ENCODE data around the gene SEZ6L. TPM values are rescaled to one million over a fixed set of nuclear protein-coding genes. Genes with fewer than 3 reads are reported as not detected.

Gene SEZ6L
- total and polyA plus RNA-seq, 9 donors = 0.10 to 0.32 (median 0.15) TPM; not detected in 3

DNA sequence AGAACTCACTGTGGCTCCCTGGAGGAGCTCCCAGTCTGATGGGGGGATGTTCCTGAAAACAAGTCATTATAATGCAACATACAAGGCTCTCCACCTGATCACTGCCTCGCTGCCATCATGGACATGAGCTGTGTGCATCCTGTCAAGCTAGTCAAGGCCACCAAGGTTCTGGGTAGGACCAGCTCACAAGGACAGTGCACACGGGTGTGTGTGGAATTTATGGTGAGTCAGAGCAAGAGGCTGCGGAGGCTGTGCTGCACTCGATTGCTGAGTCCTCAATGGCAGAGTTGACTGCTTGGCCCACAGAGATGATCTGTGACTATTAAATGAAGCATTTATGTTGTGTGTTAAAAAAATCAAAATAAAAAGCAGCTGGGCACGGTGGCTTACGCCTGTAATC lies 96.6 kb downstream of the SEZ6L start:
- no peak for DNase-seq
- WGBS, 3 donors = 68 to 73% (median 72%) methylated on average over 6 of the region's 6 CpGs
- intact Hi-C loops (cut with DNase I) = no loop called here
- no peak overlapping the region for H3K27ac ChIP-seq
- H3K9me3 ChIP-seq = no peaks in the 10 kb centered on the region
- no peak for TF ChIP-seq CTCF (IDR thresholded peaks at IDR 0.05)
- no peak for TF ChIP-seq POLR2A (IDR thresholded peaks at IDR 0.05)
- no peak for TF ChIP-seq EP300 (IDR thresholded peaks at IDR 0.05)
- no peaks in the 10 kb centered on the region for H3K36me3 ChIP-seq
- no peaks in the 10 kb centered on the region for H3K4me1 ChIP-seq (ENCODE audit: insufficient read depth)
- no peaks in the 10 kb centered on the region for H3K27me3 ChIP-seq
- no peak overlapping the region for H3K4me3 ChIP-seq

DNA sequence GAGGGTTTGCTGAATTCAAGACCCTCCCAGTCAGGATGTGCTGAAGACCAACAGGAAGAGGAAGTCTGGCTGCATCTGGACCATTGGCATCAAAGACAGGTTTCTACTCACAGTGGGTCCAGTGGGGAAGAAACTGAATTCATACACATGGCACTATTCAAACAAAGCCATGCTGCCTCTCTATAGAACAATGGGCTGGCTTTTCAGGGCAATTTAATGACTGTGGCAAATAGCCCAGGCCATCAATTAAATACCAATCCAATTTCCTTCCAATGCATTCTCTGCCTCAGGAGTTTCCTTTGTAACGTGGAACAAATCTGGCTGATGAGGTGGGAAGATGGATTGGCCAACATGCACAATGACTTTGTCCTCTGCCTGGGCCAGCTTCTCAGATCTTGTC lies 98.6 kb downstream of the SEZ6L start:
- no peak for TF ChIP-seq EP300 (IDR thresholded peaks at IDR 0.05)
- no peak for TF ChIP-seq CTCF (IDR thresholded peaks at IDR 0.05)
- TF ChIP-seq POLR2A (IDR thresholded peaks at IDR 0.05) = no peak
- H3K27me3 ChIP-seq = no peaks in the 10 kb centered on the region
- no peak overlapping the region for H3K4me3 ChIP-seq
- no peaks in the 10 kb centered on the region for H3K36me3 ChIP-seq
- intact Hi-C loops (cut with DNase I) = no loop called here
- 20 to 29% (median 24%) methylated on average over 1 of the region's 1 CpG for WGBS, 3 donors
- no peaks in the 10 kb centered on the region for H3K4me1 ChIP-seq (ENCODE audit: insufficient read depth)
- no peak for DNase-seq
- H3K9me3 ChIP-seq = no peaks in the 10 kb centered on the region
- H3K27ac ChIP-seq = no peak overlapping the region

DNA sequence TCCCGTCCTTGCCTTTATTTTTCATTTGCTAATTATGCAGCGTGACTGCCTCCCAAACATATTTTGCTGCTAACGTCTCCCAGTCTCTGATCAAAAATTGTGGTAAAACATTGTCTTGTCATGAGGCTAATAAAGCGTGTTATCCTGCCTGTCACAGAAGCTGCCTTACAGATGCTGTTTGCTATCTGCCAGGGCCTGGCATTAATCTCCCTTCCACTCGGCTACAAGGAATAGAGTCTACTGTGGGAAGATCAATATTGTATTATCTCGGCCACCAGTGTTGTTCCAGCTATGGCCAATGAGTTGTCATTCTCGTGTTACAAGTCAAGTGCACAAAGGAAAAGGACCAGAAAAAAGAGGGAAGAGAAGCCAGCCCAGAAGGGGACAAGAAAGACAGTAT lies 100.3 kb downstream of the SEZ6L start:
- no peak overlapping the region for H3K4me3 ChIP-seq
- no peak for DNase-seq
- TF ChIP-seq EP300 (IDR thresholded peaks at IDR 0.05) (no peak), POLR2A (IDR thresholded peaks at IDR 0.05) (no peak), CTCF (IDR thresholded peaks at IDR 0.05) (no peak)
- intact Hi-C loops (cut with DNase I) = no loop called here
- H3K36me3 ChIP-seq = no peaks in the 10 kb centered on the region
- H3K4me1 ChIP-seq (ENCODE audit: insufficient read depth) = no peaks in the 10 kb centered on the region
- 39 to 57% (median 43%) methylated on average over 7 of the region's 7 CpGs for WGBS, 3 donors
- no peak overlapping the region for H3K27ac ChIP-seq
- H3K9me3 ChIP-seq = no peaks in the 10 kb centered on the region
- H3K27me3 ChIP-seq = no peaks in the 10 kb centered on the region

GRCh38 chr22:26271427-26271826 lies 102.2 kb downstream of the SEZ6L start:
- Histone ChIP-seq H3K4me1 (ENCODE audit: insufficient read depth) (no peaks in the 10 kb centered on the region), H3K27me3 (no peaks in the 10 kb centered on the region)

More at GRCh38 chr22:26271427-26271826, 102.2 kb downstream of the SEZ6L start:
- Histone ChIP-seq H3K27ac (no peak overlapping the region), H3K9me3 (no peaks in the 10 kb centered on the region), H3K36me3 (no peaks in the 10 kb centered on the region), H3K4me3 (no peak overlapping the region)
- TF ChIP-seq POLR2A (IDR thresholded peaks at IDR 0.05) = no peak
- TF ChIP-seq CTCF (IDR thresholded peaks at IDR 0.05) = no peak
- TF ChIP-seq EP300 (IDR thresholded peaks at IDR 0.05) = no peak
- intact Hi-C loops (cut with DNase I) = no loop called here
- 23 to 38% (median 29%) methylated on average over 6 of the region's 6 CpGs for WGBS, 3 donors
- no peak for DNase-seq

Measured in ovary (tissue), 9 donors.